Stomach (tissue), 9 donors: Measurements from ENCODE around the gene MAPK9. TPM values are rescaled to one million over a fixed set of nuclear protein-coding genes. Genes with fewer than 3 reads are reported as not detected.

Source experiments
- DNase-seq, 2 donors: peaks; one replicate each; pipeline versions ENCODE4 v3.0.0 to v3.0.0-alpha.2; 2013 to 2019
- H3K27ac ChIP-seq, 5 donors: fragments of 200-600 bp in 4 of 5; sonication (generic) in 4 of 5; one replicate each; pipeline ENCODE4 v1.5.1; 2013 to 2019; ENCODE audit warnings: mild to moderate bottlenecking in 1 of 5, moderate library complexity in 1 of 5
- H3K27me3 ChIP-seq, 3 donors: fragments of 200-600 bp; sonication (generic); one replicate each; pipeline ENCODE4 v1.5.1; 2017 to 2019; ENCODE audit warnings: mixed run types in 1 of 3
- H3K36me3 ChIP-seq, 4 donors: fragments of 200-600 bp; sonication (generic); 1 replicate in 3 of 4; 2 replicates in 1 of 4; pipeline ENCODE4 v1.5.1; 2016 to 2019
- H3K4me1 ChIP-seq, 4 donors: fragments of 200-600 bp; sonication (generic); one replicate each; pipeline ENCODE4 v1.5.1; 2016 to 2019
- H3K4me3 ChIP-seq, 4 donors: fragments of 200-600 bp; sonication (generic) in 3 of 4; one replicate each; pipeline ENCODE4 v1.5.1; 2016 to 2019; ENCODE audit warnings: mild to moderate bottlenecking in 1 of 4
- H3K9me3 ChIP-seq, 4 donors: fragments of 200-600 bp; sonication (generic); one replicate each; pipeline ENCODE4 v1.5.1; 2016 to 2019
- CTCF ChIP-seq, 7 experiments: fragments of 450-650 bp in 4 of 7; fragments of 200-600 bp in 3 of 7; sonication (generic) in 3 of 7; IDR thresholded peaks; one replicate each; pipeline ENCODE4 v1.5.1; 2016 to 2019; ENCODE audit warnings: antibody characterized with exemption in 7 of 7, control low read depth in 2 of 7, mild to moderate bottlenecking in 1 of 7
- EP300 ChIP-seq: sonication (generic); formaldehyde crosslinking; IDR thresholded peaks from one replicate; pipeline ENCODE4 v1.6.1; 2017; ENCODE audit warnings: antibody characterized with exemption
- POLR2A ChIP-seq, 4 donors: fragments of 450-650 bp; IDR thresholded peaks; one replicate each; pipeline ENCODE4 v1.6.1; 2016; ENCODE audit warnings: antibody characterized with exemption in 4 of 4, control low read depth in 2 of 4, mild to moderate bottlenecking in 1 of 4, moderate library complexity in 1 of 4
- POLR2AphosphoS5 ChIP-seq, 3 donors: sonication (generic); formaldehyde crosslinking; IDR thresholded peaks; one replicate each; pipeline ENCODE4 v1.6.1; 2016; ENCODE audit warnings: antibody characterized with exemption in 3 of 3
- WGBS, 5 donors: extraction: QIAGEN DNeasy Blood & Tissue Kit in 3 of 5; methylation state at CpG; one replicate each; pipeline versions ENCODE4 v1.1.5 to v1.1.7; 2013 to 2018; 5-methylcytosine and 5-hydroxymethylcytosine counted together
- intact Hi-C: fragments of 100-400 bp; cut with DNase I; formaldehyde crosslinking; loops from one replicate; pipeline ENCODE4 v1.15.1; 2023; ENCODE audit warnings: low total_unique reads
- polyA plus RNA-seq, 3 donors: library from polyadenylated mRNA; stranded (reverse); fragments of 200-250 nt; gene quantifications; one replicate each; pipeline ENCODE4 v1.2.3, GENCODE V29; 2013
- total RNA-seq, 5 donors: library from RNA; depleted of rRNA; stranded (reverse); fragments of >200 nt; gene quantifications; one replicate each; pipeline versions ENCODE4 v1.1.0 to v1.2.3, GENCODE V29; 2014 to 2016
- donor health status: healthy with polysubstance abuse.
- donor health status: Bipolar disorder and iron deficiency.
- donor health status: healthy.

MAPK9 gene
- total and polyA plus RNA-seq, 8 donors, result 9.2 to 43.5 (median 22.3) TPM

GRCh38 chr5:180205916-180206315, 86.0 kb downstream of the MAPK9 start:
- 78 to 92% (median 86%) methylated on average over 1 of the region's 1 CpG for WGBS, 5 donors

GRCh38 chr5:180204276-180204819, 87.5 kb downstream of the MAPK9 start:
- Histone ChIP-seq H3K4me1 (peaks cover 7 to 14% (median 10%) of the 10 kb centered on the region in 4 donors), H3K27me3 (peaks cover 0 to 40% (median 19%) of the 10 kb centered on the region in 3 donors), H3K36me3 (no peaks in the 10 kb centered on the region), H3K27ac (no peak overlapping the region), H3K4me3 (no peak overlapping the region), H3K9me3 (no peaks in the 10 kb centered on the region)
- no peak for DNase-seq
- TF ChIP-seq CTCF (IDR thresholded peaks at IDR 0.05) (no peak), POLR2AphosphoS5 (IDR thresholded peaks at IDR 0.05) (no peak), POLR2A (IDR thresholded peaks at IDR 0.05) (no peak), EP300 (no peak)
- intact Hi-C loops, result no loop called here
- WGBS, 5 donors, result 58 to 76% (median 72%) methylated on average over 1 of the region's 1 CpG

More at GRCh38 chr5:180205916-180206315, 86.0 kb downstream of the MAPK9 start:
- Histone ChIP-seq H3K9me3 (no peaks in the 10 kb centered on the region), H3K36me3 (no peaks in the 10 kb centered on the region), H3K4me3 (no peak overlapping the region), H3K27ac (no peak overlapping the region), H3K4me1 (peaks cover 7 to 16% (median 11%) of the 10 kb centered on the region in 4 donors), H3K27me3 (peaks cover 0 to 42% (median 23%) of the 10 kb centered on the region in 3 donors)
- no peak for TF ChIP-seq CTCF (IDR thresholded peaks at IDR 0.05)
- no peak for TF ChIP-seq POLR2A (IDR thresholded peaks at IDR 0.05)
- TF ChIP-seq EP300, result no peak
- no peak for DNase-seq
- intact Hi-C loops, result no loop called here

GRCh38 chr5:180202939-180203573, 88.8 kb downstream of the MAPK9 start:
- peaks cover 0 to 43% (median 16%) of the 10 kb centered on the region in 3 donors for H3K27me3 ChIP-seq
- DNase-seq, result no peak
- H3K36me3 ChIP-seq, result no peaks in the 10 kb centered on the region
- no peak overlapping the region for H3K27ac ChIP-seq
- 76 to 82% (median 78%) methylated on average over 8 of the region's 8 CpGs for WGBS, 5 donors
- intact Hi-C loops, result no loop called here
- H3K4me3 ChIP-seq, result no peak overlapping the region
- TF ChIP-seq POLR2A (IDR thresholded peaks at IDR 0.05), result no peak
- H3K9me3 ChIP-seq, result peaks cover 0 to 4% (median 0%) of the 10 kb centered on the region in 4 donors
- H3K4me1 ChIP-seq, result peaks cover 1 to 6% (median 3%) of the 10 kb centered on the region in 4 donors

- H3K27me3 ChIP-seq, result peaks cover 0 to 43% (median 5%) of the 10 kb centered on the region in 3 donors
- WGBS, 5 donors, result 73 to 76% (median 73%) methylated on average over 23 of the region's 23 CpGs
- no peaks in the 10 kb centered on the region for H3K36me3 ChIP-seq
- H3K4me3 ChIP-seq, result no peak overlapping the region
- peaks cover 0 to 6% (median 0%) of the 10 kb centered on the region in 4 donors for H3K9me3 ChIP-seq
- no peak overlapping the region for H3K27ac ChIP-seq
- intact Hi-C loops, result no loop called here
- no peaks in the 10 kb centered on the region for H3K4me1 ChIP-seq
- DNase-seq, result no peak
- TF ChIP-seq POLR2AphosphoS5 (IDR thresholded peaks at IDR 0.05), result no peak
- TF ChIP-seq CTCF (IDR thresholded peaks at IDR 0.05), result no peak
- no peak for TF ChIP-seq EP300
- no peak for TF ChIP-seq POLR2A (IDR thresholded peaks at IDR 0.05)
Measured at GRCh38 chr5:180201051-180201987, 90.6 kb downstream of the MAPK9 start.
